Measurements from ENCODE around the gene ARG2. TPM values are rescaled to one million over a fixed set of nuclear protein-coding genes. Genes with fewer than 3 reads are reported as not detected.

ARG2 gene
- total RNA-seq, 1 donor from 2014 or later: 25.9 TPM

DNA sequence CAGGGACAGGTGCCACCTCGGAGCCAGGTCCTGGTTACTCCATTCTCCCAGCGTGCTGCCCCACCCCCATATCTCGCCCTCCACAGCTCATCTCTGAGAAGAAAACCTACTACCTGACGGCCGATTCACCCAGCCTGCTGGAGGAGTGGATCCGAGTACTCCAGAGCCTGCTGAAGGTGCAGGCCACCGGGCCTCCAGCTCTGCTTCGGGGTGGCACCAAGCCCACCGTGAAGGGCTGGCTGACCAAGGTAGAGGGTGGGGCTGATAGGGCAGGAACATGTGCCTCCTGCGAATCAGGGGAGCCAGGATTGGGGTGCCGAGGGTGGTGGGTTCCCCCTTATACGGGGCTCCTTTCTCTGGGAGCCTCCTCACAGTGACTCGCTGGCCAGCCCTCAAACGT lies 45.6 kb upstream of the ARG2 start:
- TF ChIP-seq, protein P1, sequence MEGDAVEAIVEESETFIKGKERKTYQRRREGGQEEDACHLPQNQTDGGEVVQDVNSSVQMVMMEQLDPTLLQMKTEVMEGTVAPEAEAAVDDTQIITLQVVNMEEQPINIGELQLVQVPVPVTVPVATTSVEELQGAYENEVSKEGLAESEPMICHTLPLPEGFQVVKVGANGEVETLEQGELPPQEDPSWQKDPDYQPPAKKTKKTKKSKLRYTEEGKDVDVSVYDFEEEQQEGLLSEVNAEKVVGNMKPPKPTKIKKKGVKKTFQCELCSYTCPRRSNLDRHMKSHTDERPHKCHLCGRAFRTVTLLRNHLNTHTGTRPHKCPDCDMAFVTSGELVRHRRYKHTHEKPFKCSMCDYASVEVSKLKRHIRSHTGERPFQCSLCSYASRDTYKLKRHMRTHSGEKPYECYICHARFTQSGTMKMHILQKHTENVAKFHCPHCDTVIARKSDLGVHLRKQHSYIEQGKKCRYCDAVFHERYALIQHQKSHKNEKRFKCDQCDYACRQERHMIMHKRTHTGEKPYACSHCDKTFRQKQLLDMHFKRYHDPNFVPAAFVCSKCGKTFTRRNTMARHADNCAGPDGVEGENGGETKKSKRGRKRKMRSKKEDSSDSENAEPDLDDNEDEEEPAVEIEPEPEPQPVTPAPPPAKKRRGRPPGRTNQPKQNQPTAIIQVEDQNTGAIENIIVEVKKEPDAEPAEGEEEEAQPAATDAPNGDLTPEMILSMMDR (conservative IDR thresholded peaks at IDR 0.05; ENCODE audit: low read depth, low read length): no peak
- DNase-seq (ENCODE audit: low read depth): no peak
- no peak overlapping the region for H3K4me3 ChIP-seq (ENCODE audit: low read depth, low read length)

DNA sequence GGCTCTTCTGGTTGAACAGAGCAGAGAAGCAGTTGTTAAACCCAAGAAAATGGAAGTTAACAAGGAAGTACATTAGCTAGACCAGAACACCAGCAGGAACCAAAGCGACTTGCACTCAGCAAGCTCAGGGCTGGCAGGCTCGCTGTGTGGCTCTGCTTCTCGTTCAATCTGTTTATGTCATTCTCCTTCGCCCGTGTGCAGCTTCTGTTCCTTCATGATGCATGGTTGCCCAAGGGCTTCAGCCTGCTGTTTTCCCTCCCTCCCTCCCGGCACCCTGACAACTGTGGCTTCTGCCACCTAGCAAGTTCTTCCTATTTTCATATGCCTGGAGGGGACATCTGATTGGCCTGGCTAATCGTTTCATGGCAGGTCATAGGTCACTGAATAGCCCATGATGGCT lies 44.9 kb upstream of the ARG2 start:
- no peak overlapping the region for H3K4me3 ChIP-seq (ENCODE audit: low read depth, low read length)
- TF ChIP-seq, protein P1 (conservative IDR thresholded peaks at IDR 0.05; ENCODE audit: low read depth, low read length): no peak
- DNase-seq (ENCODE audit: low read depth): no peak

DNA sequence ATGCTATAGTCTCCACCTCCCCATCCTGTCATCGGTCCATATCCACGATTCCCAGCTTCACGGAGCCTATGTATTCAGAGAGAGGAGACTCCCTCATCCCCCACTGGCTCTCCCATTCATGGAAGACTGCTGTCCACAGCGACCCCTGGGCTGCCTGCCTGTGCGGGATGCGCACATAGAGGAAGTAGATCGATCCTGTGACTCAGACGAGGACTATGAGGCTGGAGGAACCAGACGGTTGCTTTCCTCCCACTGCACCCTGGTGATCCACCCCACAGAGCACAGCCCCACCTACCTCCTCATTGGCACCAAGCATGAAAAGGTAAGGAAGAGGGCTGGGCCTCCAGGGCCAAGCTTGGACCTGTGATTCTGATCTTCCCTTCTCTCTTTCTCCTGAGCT lies 44.0 kb upstream of the ARG2 start:
- H3K4me3 ChIP-seq (ENCODE audit: low read depth, low read length): no peak overlapping the region
- TF ChIP-seq, protein P1 (conservative IDR thresholded peaks at IDR 0.05; ENCODE audit: low read depth, low read length): no peak
- DNase-seq (ENCODE audit: low read depth): no peak

DNA sequence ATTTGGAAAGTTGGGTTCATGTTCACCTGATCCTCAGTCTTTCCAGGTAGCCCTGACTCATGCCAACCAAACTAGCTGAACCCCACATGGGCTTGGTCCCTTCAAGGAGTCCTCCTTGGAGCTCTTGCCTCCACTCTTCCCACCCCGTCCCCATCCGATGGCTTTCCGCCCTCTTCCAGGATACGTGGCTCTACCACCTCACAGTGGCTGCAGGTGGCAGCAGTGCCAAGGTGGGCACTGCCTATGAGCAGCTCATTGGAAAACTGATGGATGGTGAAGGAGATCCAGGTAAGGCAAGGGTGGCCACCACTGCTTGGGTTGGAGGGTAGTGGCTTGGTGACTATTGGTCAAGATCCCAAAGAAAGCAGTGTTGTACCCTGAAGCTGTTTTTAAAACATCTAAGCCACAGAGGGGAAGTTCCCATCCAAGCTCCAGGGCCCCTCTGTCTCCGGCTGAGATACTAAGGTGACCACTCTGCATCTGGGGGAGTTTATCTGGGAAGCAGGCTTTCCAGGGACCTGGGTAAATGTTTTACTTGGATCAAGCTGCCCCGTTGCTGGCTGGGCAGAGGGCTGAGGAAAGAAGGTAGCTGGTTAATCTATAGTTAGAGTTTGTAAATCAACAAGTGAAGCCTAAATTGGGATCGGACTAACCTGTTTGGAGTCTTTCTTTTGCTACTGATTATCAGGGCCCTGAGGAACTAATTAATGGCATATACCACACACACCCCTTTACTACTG lies 43.3 kb upstream of the ARG2 start:
- TF ChIP-seq, protein P1 (conservative IDR thresholded peaks at IDR 0.05; ENCODE audit: low read depth, low read length): peak; percentile 5
- H3K4me3 ChIP-seq (ENCODE audit: low read depth, low read length): no peak overlapping the region

DNA sequence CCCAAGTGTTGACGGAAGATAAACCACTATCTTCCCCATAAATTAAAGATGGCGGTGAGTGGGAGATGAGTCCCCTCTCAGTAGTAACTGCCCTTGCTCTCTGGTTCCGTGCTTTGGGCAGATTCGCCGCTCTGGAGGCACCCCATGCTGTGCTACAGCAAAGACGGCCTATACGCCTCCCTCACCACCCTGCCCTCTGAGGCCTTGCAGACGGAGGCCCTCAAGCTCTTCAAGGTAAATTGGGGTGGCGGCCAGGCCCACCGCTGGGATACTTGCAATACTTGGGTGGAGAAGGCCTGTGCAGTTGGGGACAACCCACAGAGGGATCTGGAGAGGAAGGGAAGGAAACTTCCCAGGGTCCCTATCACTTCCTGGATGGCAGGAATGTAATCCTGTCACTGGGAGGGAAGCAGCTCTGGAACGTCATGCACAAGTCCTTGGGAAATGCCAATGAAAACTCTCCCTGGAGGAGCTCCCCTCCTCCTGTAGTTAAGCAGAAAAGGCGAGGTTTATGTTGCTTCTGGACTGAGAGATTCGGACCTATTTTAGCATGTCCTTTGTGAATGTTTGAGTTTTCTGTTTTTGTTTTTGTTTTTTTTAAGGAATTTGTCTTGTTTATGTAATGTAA lies 42.4 kb upstream of the ARG2 start:
- no peak overlapping the region for H3K4me3 ChIP-seq (ENCODE audit: low read depth, low read length)
- no peak for DNase-seq (ENCODE audit: low read depth)

More for the DNA sequence above, 43.3 kb upstream of the ARG2 start:
- DNase-seq (ENCODE audit: low read depth): no peak

DNA sequence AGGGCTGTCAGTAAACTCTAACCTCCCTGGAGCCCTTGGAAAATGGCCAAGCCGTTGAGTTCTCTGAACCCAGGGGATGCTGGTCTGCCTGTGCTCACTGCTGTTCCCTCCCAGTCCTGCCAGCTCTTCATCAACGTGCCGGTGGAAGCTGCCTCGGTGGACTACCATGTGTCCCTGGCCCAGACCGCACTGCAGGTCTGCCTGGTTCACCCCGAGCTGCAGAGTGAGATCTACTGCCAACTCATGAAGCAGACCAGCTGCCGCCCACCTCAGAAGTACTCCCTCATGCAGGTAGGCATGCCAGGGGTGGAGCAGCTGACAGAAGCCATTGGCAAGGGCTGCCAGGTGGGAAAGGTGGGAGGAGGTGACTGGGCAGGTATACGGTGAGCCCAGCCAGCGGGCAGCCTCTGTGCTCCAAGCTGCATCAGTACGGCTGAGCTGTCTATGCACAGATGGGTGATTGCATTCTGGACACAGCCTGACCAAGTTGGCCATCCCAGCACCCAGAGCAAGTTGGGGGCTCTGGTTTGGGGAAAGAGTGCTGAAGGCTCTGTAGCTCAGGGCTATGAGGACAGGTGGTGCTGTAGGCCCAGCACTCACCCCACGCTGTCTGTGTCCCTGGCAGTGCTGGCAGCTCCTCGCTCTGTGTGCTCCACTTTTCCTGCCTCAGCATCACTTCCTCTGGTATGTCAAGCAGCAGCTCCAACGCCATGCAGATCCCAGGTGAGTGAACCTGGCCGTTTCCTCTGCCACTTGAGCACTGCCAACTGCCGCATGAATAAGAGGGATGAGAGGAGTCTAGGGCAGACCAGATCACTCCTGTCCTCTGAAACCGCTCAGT lies 41.6 kb upstream of the ARG2 start:
- H3K4me3 ChIP-seq (ENCODE audit: low read depth, low read length): no peak overlapping the region
- DNase-seq (ENCODE audit: low read depth): no peak
- TF ChIP-seq, protein P1 (conservative IDR thresholded peaks at IDR 0.05; ENCODE audit: low read depth, low read length): no peak

More for the DNA sequence above, 42.4 kb upstream of the ARG2 start:
- TF ChIP-seq, protein P1 (conservative IDR thresholded peaks at IDR 0.05; ENCODE audit: low read depth, low read length): no peak
